KMS-11 (cell line): ENCODE results near the gene AGAP2.
A peak's percentile ranks its signal among the peaks of the same experiment; 100 is the strongest.

Experiments
- H2AFZ ChIP-seq: fragments of 200-600 bp; sonication (generic); 2 replicates; pipeline ENCODE4 v1.6.1; 2016; ENCODE audit warnings: antibody characterized with exemption, mixed run types, low read depth
- H3K27ac ChIP-seq: fragments of 200-600 bp; sonication (generic); 2 replicates; pipeline ENCODE4 v1.6.1; 2016; ENCODE audit warnings: mild to moderate bottlenecking, mixed run types
- H3K27me3 ChIP-seq: fragments of 200-600 bp; sonication (generic); 2 replicates; pipeline ENCODE4 v1.6.1; 2017; ENCODE audit warnings: mild to moderate bottlenecking, low read depth, mixed run types, moderate library complexity; ENCODE audit not compliant: insufficient read depth
- H3K36me3 ChIP-seq: fragments of 200-600 bp; sonication (generic); 2 replicates; pipeline ENCODE4 v1.6.1; 2017; ENCODE audit warnings: mild to moderate bottlenecking, mixed run types; ENCODE audit not compliant: insufficient read depth
- H3K4me1 ChIP-seq: fragments of 200-600 bp; sonication (generic); 2 replicates; pipeline ENCODE4 v1.6.1; 2016; ENCODE audit warnings: mild to moderate bottlenecking, low read depth, mixed run types; ENCODE audit not compliant: poor library complexity, severe bottlenecking
- H3K4me2 ChIP-seq: fragments of 200-600 bp; sonication (generic); 2 replicates; pipeline ENCODE4 v1.7.0; 2016; ENCODE audit warnings: mild to moderate bottlenecking, mixed run types
- H3K4me3 ChIP-seq: fragments of 200-600 bp; sonication (generic); IDR thresholded peaks from 2 replicates; pipeline ENCODE4 v1.6.1; 2017; ENCODE audit warnings: low read depth, low read length, mixed read lengths; ENCODE audit not compliant: insufficient read depth
- H3K79me2 ChIP-seq: fragments of 200-600 bp; sonication (generic); 2 replicates; pipeline ENCODE4 v1.6.1; 2016; ENCODE audit warnings: low read depth, mixed run types; ENCODE audit not compliant: insufficient read depth
- H3K9ac ChIP-seq: fragments of 200-600 bp; sonication (generic); 2 replicates; pipeline ENCODE4 v1.6.1; 2016; ENCODE audit warnings: mild to moderate bottlenecking, mixed run types
- H4K20me1 ChIP-seq: fragments of 200-600 bp; sonication (generic); 2 replicates; pipeline ENCODE4 v1.6.1; 2016; ENCODE audit warnings: mild to moderate bottlenecking, mixed run types; ENCODE audit not compliant: insufficient read depth
- TF ChIP-seq, protein P1 (sequence below): fragments of 200-600 bp; sonication (generic); conservative IDR thresholded peaks from 2 replicates; pipeline ENCODE4 v1.6.1; 2017; ENCODE audit warnings: low read depth, mild to moderate bottlenecking, antibody characterized with exemption, low read length, moderate library complexity, mixed read lengths

The AGAP2 gene

GRCh38 chr12:57761391-57761998 is 23.0 kb upstream of the AGAP2 start:
- H4K20me1 ChIP-seq: no peaks in the 10 kb centered on the region
- H3K9ac ChIP-seq: no peak overlapping the region
- no peak overlapping the region for H3K4me2 ChIP-seq
- peaks cover 10% of the 10 kb centered on the region for H3K4me1 ChIP-seq
- H3K79me2 ChIP-seq: no peaks in the 10 kb centered on the region
- peaks cover 18% of the 10 kb centered on the region for H3K27me3 ChIP-seq
- H2AFZ ChIP-seq: no peak overlapping the region
- H3K27ac ChIP-seq: no peak overlapping the region
- H3K36me3 ChIP-seq: no peaks in the 10 kb centered on the region
- no peak overlapping the region for H3K4me3 ChIP-seq
- TF ChIP-seq, protein P1, sequence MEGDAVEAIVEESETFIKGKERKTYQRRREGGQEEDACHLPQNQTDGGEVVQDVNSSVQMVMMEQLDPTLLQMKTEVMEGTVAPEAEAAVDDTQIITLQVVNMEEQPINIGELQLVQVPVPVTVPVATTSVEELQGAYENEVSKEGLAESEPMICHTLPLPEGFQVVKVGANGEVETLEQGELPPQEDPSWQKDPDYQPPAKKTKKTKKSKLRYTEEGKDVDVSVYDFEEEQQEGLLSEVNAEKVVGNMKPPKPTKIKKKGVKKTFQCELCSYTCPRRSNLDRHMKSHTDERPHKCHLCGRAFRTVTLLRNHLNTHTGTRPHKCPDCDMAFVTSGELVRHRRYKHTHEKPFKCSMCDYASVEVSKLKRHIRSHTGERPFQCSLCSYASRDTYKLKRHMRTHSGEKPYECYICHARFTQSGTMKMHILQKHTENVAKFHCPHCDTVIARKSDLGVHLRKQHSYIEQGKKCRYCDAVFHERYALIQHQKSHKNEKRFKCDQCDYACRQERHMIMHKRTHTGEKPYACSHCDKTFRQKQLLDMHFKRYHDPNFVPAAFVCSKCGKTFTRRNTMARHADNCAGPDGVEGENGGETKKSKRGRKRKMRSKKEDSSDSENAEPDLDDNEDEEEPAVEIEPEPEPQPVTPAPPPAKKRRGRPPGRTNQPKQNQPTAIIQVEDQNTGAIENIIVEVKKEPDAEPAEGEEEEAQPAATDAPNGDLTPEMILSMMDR: no peak

DNA sequence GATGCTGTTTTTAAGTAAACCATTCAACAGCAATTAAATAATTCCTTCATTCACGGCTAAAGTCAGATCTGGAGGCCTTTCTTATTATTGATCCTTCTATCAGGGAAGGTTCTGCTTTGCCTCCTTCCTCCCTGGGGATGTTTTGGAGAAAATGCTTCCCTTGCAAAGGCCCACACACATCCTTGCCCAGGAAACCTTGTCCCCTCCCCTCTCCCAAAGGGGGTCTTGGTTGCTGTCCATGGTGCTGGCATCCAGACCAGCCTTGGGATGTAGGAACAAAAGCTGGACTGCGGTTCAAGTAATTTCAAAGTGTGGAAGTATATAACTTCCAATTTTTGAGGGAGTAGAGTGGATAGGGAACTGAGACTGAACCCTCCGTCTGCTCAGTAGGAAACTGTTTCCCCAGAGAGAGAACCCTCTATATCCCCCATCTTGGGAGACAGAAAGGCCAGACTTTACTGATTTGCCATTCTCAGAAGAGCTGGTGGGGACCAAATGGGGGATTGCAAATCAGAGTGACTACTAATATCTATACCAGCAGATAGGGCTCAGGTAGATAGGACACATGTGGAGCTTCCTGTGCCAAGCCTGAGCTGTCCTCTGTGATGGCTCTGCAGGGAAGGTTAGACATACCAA is 21.9 kb upstream of the AGAP2 start:
- H4K20me1 ChIP-seq: no peaks in the 10 kb centered on the region
- H3K4me3 ChIP-seq: no peak overlapping the region
- H3K79me2 ChIP-seq: no peaks in the 10 kb centered on the region
- no peak overlapping the region for H3K27ac ChIP-seq
- H2AFZ ChIP-seq: no peak overlapping the region
- H3K4me1 ChIP-seq: peaks cover 13% of the 10 kb centered on the region
- H3K36me3 ChIP-seq: no peaks in the 10 kb centered on the region
- no peak overlapping the region for H3K9ac ChIP-seq
- H3K27me3 ChIP-seq: peaks cover 14% of the 10 kb centered on the region
- TF ChIP-seq, protein P1: no peak
- no peak overlapping the region for H3K4me2 ChIP-seq

GRCh38 chr12:57759360-57759980 is 20.9 kb upstream of the AGAP2 start:
- TF ChIP-seq, protein P1: peak; percentile 94
- H4K20me1 ChIP-seq: no peaks in the 10 kb centered on the region
- no peak overlapping the region for H2AFZ ChIP-seq
- no peaks in the 10 kb centered on the region for H3K79me2 ChIP-seq
- H3K4me3 ChIP-seq: no peak overlapping the region
- peaks cover 4% of the 10 kb centered on the region for H3K27me3 ChIP-seq
- no peak overlapping the region for H3K9ac ChIP-seq
- no peak overlapping the region for H3K27ac ChIP-seq
- no peaks in the 10 kb centered on the region for H3K36me3 ChIP-seq
- H3K4me1 ChIP-seq: peaks cover 12% of the 10 kb centered on the region
- no peak overlapping the region for H3K4me2 ChIP-seq

GRCh38 chr12:57758552-57759359 is 20.2 kb upstream of the AGAP2 start:
- Histone ChIP-seq H4K20me1 (no peaks in the 10 kb centered on the region), H3K27ac (no peak overlapping the region)

More at GRCh38 chr12:57758552-57759359, 20.2 kb upstream of the AGAP2 start:
- Histone ChIP-seq H3K4me3 (no peak overlapping the region), H2AFZ (no peak overlapping the region), H3K36me3 (no peaks in the 10 kb centered on the region), H3K4me2 (no peak overlapping the region), H3K79me2 (no peaks in the 10 kb centered on the region), H3K9ac (no peak overlapping the region), H3K27me3 (no peaks in the 10 kb centered on the region; the same call in 1 of the 2 replicates), H3K4me1 (peaks cover 19% of the 10 kb centered on the region)
- TF ChIP-seq, protein P1: no peak
